Measurements from ENCODE around the gene TMEM165. TPM values are rescaled to one million over a fixed set of nuclear protein-coding genes. Genes with fewer than 3 reads are reported as not detected.

The TMEM165 gene
- polyA plus RNA-seq, 1 donor from 2014 or later: 102 TPM

GRCh38 chr4:55442541-55442940 is 46.8 kb downstream of the TMEM165 start:
- Histone ChIP-seq H2AFZ (ENCODE audit: low read depth, low read length) (no peak overlapping the region), H3K79me2 (replicated peaks; ENCODE audit: insufficient read depth, low read length) (no peaks in the 10 kb centered on the region), H3K4me2 (ENCODE audit: low read length) (no peak overlapping the region), H3K4me3 (ENCODE audit: low read length) (no peak overlapping the region), H3F3A (ENCODE audit: insufficient read depth, low read length, poor library complexity, severe bottlenecking) (no peaks in the 10 kb centered on the region), H4K20me1 (ENCODE audit: insufficient read depth) (no peaks in the 10 kb centered on the region), H3K9ac (ENCODE audit: low read length) (no peak overlapping the region), H3K27ac (ENCODE audit: low read length) (no peak overlapping the region), H3K36me3 (ENCODE audit: insufficient read depth, low read length) (peaks cover 13% of the 10 kb centered on the region), H3K9me3 (ENCODE audit: low read length) (no peaks in the 10 kb centered on the region), H3K27me3 (ENCODE audit: insufficient read depth, low read depth, low read length) (no peaks in the 10 kb centered on the region), H3K9me2 (ENCODE audit: insufficient read depth, low read length) (no peaks in the 10 kb centered on the region)
- TF ChIP-seq TAF1 (IDR thresholded peaks at IDR 0.05; ENCODE audit: low read depth) (no peak), REST (IDR thresholded peaks at IDR 0.05; ENCODE audit: borderline replicate concordance) (no peak), POLR2AphosphoS5 (IDR thresholded peaks at IDR 0.05) (no peak), SMC3 (conservative IDR thresholded peaks at IDR 0.05; ENCODE audit: poor library complexity) (no peak), MXI1 (conservative IDR thresholded peaks at IDR 0.05; ENCODE audit: poor library complexity, severe bottlenecking) (no peak), EP300 (conservative IDR thresholded peaks at IDR 0.05; ENCODE audit: poor library complexity, severe bottlenecking) (no peak), EZH2 (IDR thresholded peaks at IDR 0.05; ENCODE audit: borderline replicate concordance, insufficient read depth, low read length, poor library complexity, severe bottlenecking) (no peak), CTCF (IDR thresholded peaks at IDR 0.05; ENCODE audit: poor library complexity, severe bottlenecking) (no peak), RAD21 (conservative IDR thresholded peaks at IDR 0.05) (no peak)

GRCh38 chr4:55444827-55445226 is 49.1 kb downstream of the TMEM165 start:
- H2AFZ ChIP-seq (ENCODE audit: low read depth, low read length): no peak overlapping the region

More at GRCh38 chr4:55444827-55445226, 49.1 kb downstream of the TMEM165 start:
- Histone ChIP-seq H3K79me2 (replicated peaks; ENCODE audit: insufficient read depth, low read length) (no peaks in the 10 kb centered on the region), H3K9me2 (ENCODE audit: insufficient read depth, low read length) (no peaks in the 10 kb centered on the region), H3F3A (ENCODE audit: insufficient read depth, low read length, poor library complexity, severe bottlenecking) (no peaks in the 10 kb centered on the region), H3K27me3 (ENCODE audit: insufficient read depth, low read depth, low read length) (no peaks in the 10 kb centered on the region), H3K9me3 (ENCODE audit: low read length) (no peaks in the 10 kb centered on the region), H3K9ac (ENCODE audit: low read length) (no peak overlapping the region), H3K27ac (ENCODE audit: low read length) (no peak overlapping the region), H3K4me2 (ENCODE audit: low read length) (no peak overlapping the region), H3K36me3 (ENCODE audit: insufficient read depth, low read length) (peaks cover 15% of the 10 kb centered on the region), H3K4me3 (ENCODE audit: low read length) (no peak overlapping the region), H4K20me1 (ENCODE audit: insufficient read depth) (no peaks in the 10 kb centered on the region)
- peak; percentile 36 for TF ChIP-seq CTCF (IDR thresholded peaks at IDR 0.05; ENCODE audit: poor library complexity, severe bottlenecking)
- TF ChIP-seq RAD21 (conservative IDR thresholded peaks at IDR 0.05): peak; percentile 32
- TF ChIP-seq SMC3 (conservative IDR thresholded peaks at IDR 0.05; ENCODE audit: poor library complexity): no peak
- TF ChIP-seq EP300 (conservative IDR thresholded peaks at IDR 0.05; ENCODE audit: poor library complexity, severe bottlenecking): no peak
